Neural progenitor cell (in vitro differentiated cells): ENCODE data around the gene BCR. TPM values are rescaled to one million over a fixed set of nuclear protein-coding genes. Genes with fewer than 3 reads are reported as not detected.

Experiments used
- DNase-seq: peaks from one replicate; pipeline ENCODE4 v3.0.0-alpha.2; 2016; ENCODE audit warnings: low spot score
- H2AFZ ChIP-seq: fragments of 200-600 bp; sonication (generic); replicated peaks from 2 replicates; pipeline ENCODE4 v1.6.1; 2016; ENCODE audit warnings: antibody characterized with exemption
- H3F3A ChIP-seq: fragments of 200-600 bp; sonication (generic); 2 replicates; pipeline ENCODE4 v1.6.1; 2016; ENCODE audit warnings: antibody characterized with exemption, low read depth
- H3K27ac ChIP-seq: fragments of 200-600 bp; sonication (generic); 2 replicates; pipeline ENCODE4 v1.5.1; 2016; ENCODE audit warnings: mild to moderate bottlenecking
- H3K27me3 ChIP-seq: fragments of 200-600 bp; sonication (generic); 2 replicates; pipeline ENCODE4 v1.6.1; 2016; ENCODE audit warnings: mild to moderate bottlenecking, moderate library complexity
- H3K36me3 ChIP-seq: fragments of 200-600 bp; sonication (generic); 2 replicates; pipeline ENCODE4 v1.5.1; 2016
- H3K4me1 ChIP-seq: fragments of 200-600 bp; sonication (generic); 2 replicates; pipeline ENCODE4 v1.6.1; 2016; ENCODE audit warnings: mixed run types
- H3K4me2 ChIP-seq: fragments of 200-600 bp; sonication (generic); 2 replicates; pipeline ENCODE4 v1.6.1; 2016
- H3K4me3 ChIP-seq: fragments of 200-600 bp; sonication (generic); 2 replicates; pipeline ENCODE4 v1.5.1; 2016
- H3K79me2 ChIP-seq: fragments of 200-600 bp; sonication (generic); 2 replicates; pipeline ENCODE4 v1.6.1; 2016; ENCODE audit warnings: low read depth
- H3K9ac ChIP-seq: fragments of 200-600 bp; sonication (generic); 2 replicates; pipeline ENCODE4 v1.6.1; 2016
- H3K9me3 ChIP-seq: fragments of 200-600 bp; sonication (generic); 2 replicates; pipeline ENCODE4 v1.5.1; 2016; ENCODE audit warnings: low read depth
- H4K20me1 ChIP-seq: fragments of 200-600 bp; sonication (generic); 2 replicates; pipeline ENCODE4 v1.6.1; 2016; ENCODE audit warnings: low read depth
- H3K27ac Mint-ChIP-seq: 3 replicates; pipeline ENCODE4 v1.8.0; 2021; ENCODE audit warnings: mixed read lengths
- H3K27me3 Mint-ChIP-seq: 2 replicates; pipeline ENCODE4 v1.8.0; 2022; ENCODE audit warnings: low read depth, mild to moderate bottlenecking, inconsistent platforms, moderate library complexity, mixed read lengths; ENCODE audit not compliant: insufficient read depth
- H3K36me3 Mint-ChIP-seq: 3 replicates; pipeline ENCODE4 v1.8.0; 2021; ENCODE audit warnings: mixed read lengths
- H3K4me1 Mint-ChIP-seq: 3 replicates; pipeline ENCODE4 v1.8.0; 2021; ENCODE audit warnings: mixed read lengths
- H3K4me3 Mint-ChIP-seq: 3 replicates; pipeline ENCODE4 v1.8.0; 2021; ENCODE audit warnings: mild to moderate bottlenecking, moderate library complexity, mixed read lengths
- H3K9me3 Mint-ChIP-seq: 3 replicates; pipeline ENCODE4 v1.8.0; 2020; ENCODE audit warnings: mixed read lengths
- CTCF ChIP-seq: fragments of 200-600 bp; sonication (generic); IDR thresholded peaks from 2 replicates; pipeline ENCODE4 v1.5.1; 2017; ENCODE audit warnings: antibody characterized with exemption, mild to moderate bottlenecking
- EZH2 ChIP-seq: fragments of 200-600 bp; sonication (generic); IDR thresholded peaks from 2 replicates; pipeline ENCODE4 v1.6.1; 2017; ENCODE audit warnings: antibody characterized with exemption, mild to moderate bottlenecking, moderate library complexity
- EZH2phosphoT487 ChIP-seq: fragments of 200-600 bp; sonication (generic); IDR thresholded peaks from 2 replicates; pipeline ENCODE4 v1.6.1; 2017; ENCODE audit warnings: antibody characterized with exemption
- total RNA-seq: library from RNA; depleted of rRNA; stranded (reverse); fragments of >200 nt; gene quantifications from 2 replicates; pipeline ENCODE4 v1.2.3, GENCODE V29; 2015; ENCODE audit warnings: low replicate concordance

BCR gene
- total RNA-seq, 1 donor from 2014 or later = 35.5 TPM

GRCh38 chr22:23284504-23285033, 104.3 kb downstream of the BCR start:
- Histone ChIP-seq H4K20me1 (peaks cover 9% of the 10 kb centered on the region), H3K4me3 (no peak overlapping the region), H3F3A (no peaks in the 10 kb centered on the region), H3K9ac (no peak overlapping the region), H2AFZ (no peak overlapping the region), H3K27me3 (no peaks in the 10 kb centered on the region), H3K9me3 (no peaks in the 10 kb centered on the region), H3K27ac (no peak overlapping the region), H3K4me1 (peaks cover 2% of the 10 kb centered on the region), H3K4me2 (no peak overlapping the region), H3K79me2 (no peaks in the 10 kb centered on the region), H3K36me3 (no peaks in the 10 kb centered on the region)
- Mint-ChIP-seq H3K27me3 (peaks cover 2% of the 10 kb centered on the region), H3K9me3 (no peaks in the 10 kb centered on the region), H3K4me1 (peaks cover 3% of the 10 kb centered on the region), H3K27ac (no peak overlapping the region), H3K4me3 (no peak overlapping the region), H3K36me3 (peaks cover 13% of the 10 kb centered on the region)
- TF ChIP-seq EZH2 = no peak
- no peak for TF ChIP-seq EZH2phosphoT487
- no peak for TF ChIP-seq CTCF
- DNase-seq = no peak

GRCh38 chr22:23285236-23285635, 104.9 kb downstream of the BCR start:
- no peak overlapping the region for H3K27ac ChIP-seq
- Mint-ChIP-seq H3K36me3 (peaks cover 16% of the 10 kb centered on the region), H3K4me3 (no peak overlapping the region), H3K27ac (no peak overlapping the region), H3K4me1 (peaks cover 8% of the 10 kb centered on the region), H3K9me3 (no peaks in the 10 kb centered on the region), H3K27me3 (peaks cover 6% of the 10 kb centered on the region)
- no peak overlapping the region for H2AFZ ChIP-seq
- H3K9ac ChIP-seq = no peak overlapping the region
- no peak for DNase-seq
- no peaks in the 10 kb centered on the region for H3K27me3 ChIP-seq
- TF ChIP-seq EZH2 (no peak), EZH2phosphoT487 (no peak), CTCF (no peak)
- H3F3A ChIP-seq = peaks cover 6% of the 10 kb centered on the region
- H3K79me2 ChIP-seq = no peaks in the 10 kb centered on the region
- H3K36me3 ChIP-seq = no peaks in the 10 kb centered on the region
- peaks cover 2% of the 10 kb centered on the region for H3K4me1 ChIP-seq
- H4K20me1 ChIP-seq = peaks cover 13% of the 10 kb centered on the region
- no peak overlapping the region for H3K4me2 ChIP-seq
- H3K4me3 ChIP-seq = no peak overlapping the region
- no peaks in the 10 kb centered on the region for H3K9me3 ChIP-seq

GRCh38 chr22:23285734-23286133, 105.4 kb downstream of the BCR start:
- H3K27ac ChIP-seq = no peak overlapping the region
- H4K20me1 ChIP-seq = peaks cover 17% of the 10 kb centered on the region
- no peaks in the 10 kb centered on the region for H3K9me3 ChIP-seq
- H3K4me1 ChIP-seq = peaks cover 2% of the 10 kb centered on the region
- H3K36me3 ChIP-seq = no peaks in the 10 kb centered on the region
- Mint-ChIP-seq H3K4me1 (peaks cover 8% of the 10 kb centered on the region), H3K27ac (no peak overlapping the region), H3K9me3 (no peaks in the 10 kb centered on the region), H3K4me3 (no peak overlapping the region), H3K27me3 (peaks cover 6% of the 10 kb centered on the region), H3K36me3 (peaks cover 17% of the 10 kb centered on the region)
- DNase-seq = no peak
- H3F3A ChIP-seq = peaks cover 10% of the 10 kb centered on the region
- TF ChIP-seq EZH2phosphoT487 (no peak), CTCF (no peak), EZH2 (no peak)
- H3K4me3 ChIP-seq = no peak overlapping the region
- H3K9ac ChIP-seq = no peak overlapping the region
- no peaks in the 10 kb centered on the region for H3K27me3 ChIP-seq
- no peak overlapping the region for H3K4me2 ChIP-seq
- no peak overlapping the region for H2AFZ ChIP-seq
- H3K79me2 ChIP-seq = no peaks in the 10 kb centered on the region
